ENCODE data around the gene FAM9B.
"Not testable (repeated sequence)": the region's sequence is repeated elsewhere in the genome, so short reads cannot be mapped to it uniquely, and the experiment has no call there.

FAM9B gene

DNA sequence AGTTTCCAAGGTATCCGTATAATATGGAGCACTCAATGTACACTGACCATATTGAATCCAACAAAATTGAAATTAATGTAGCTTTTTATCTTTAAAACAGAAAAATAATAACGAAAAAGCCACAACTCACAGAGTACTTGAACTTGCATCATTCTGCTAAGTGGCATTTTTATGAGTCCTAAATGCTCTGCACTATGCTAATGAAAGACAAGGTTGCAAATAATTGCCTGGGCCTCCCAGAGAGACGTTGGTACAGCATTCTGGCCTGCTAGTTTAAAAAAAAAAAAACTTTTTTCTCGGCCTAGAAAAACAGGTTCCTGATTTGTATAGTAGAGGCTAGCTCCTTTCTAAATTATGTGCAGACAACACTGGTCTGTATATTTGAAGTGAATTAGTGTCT is 4.3 kb upstream of the FAM9B start:
- H3K4me1 ChIP-seq (ENCODE audit: insufficient read depth, low read length): no peaks in the 10 kb centered on the region
- no peak overlapping the region for H3K27ac ChIP-seq (ENCODE audit: low read depth, low read length)
- no peak overlapping the region for H3K4me3 ChIP-seq (ENCODE audit: low read depth in 1 of 2, low read length in 2 of 2)
- no peak overlapping the region for H3K9ac ChIP-seq (ENCODE audit: low read length)
- no peaks in the 10 kb centered on the region for H3K36me3 ChIP-seq (ENCODE audit: insufficient read depth, low read length)
- no peaks in the 10 kb centered on the region for H3K9me3 ChIP-seq (ENCODE audit: low read length)
- no peaks in the 10 kb centered on the region for H3K27me3 ChIP-seq (ENCODE audit: control insufficient read depth in 1 of 2, insufficient read depth in 2 of 2, low read length in 2 of 2)

DNA sequence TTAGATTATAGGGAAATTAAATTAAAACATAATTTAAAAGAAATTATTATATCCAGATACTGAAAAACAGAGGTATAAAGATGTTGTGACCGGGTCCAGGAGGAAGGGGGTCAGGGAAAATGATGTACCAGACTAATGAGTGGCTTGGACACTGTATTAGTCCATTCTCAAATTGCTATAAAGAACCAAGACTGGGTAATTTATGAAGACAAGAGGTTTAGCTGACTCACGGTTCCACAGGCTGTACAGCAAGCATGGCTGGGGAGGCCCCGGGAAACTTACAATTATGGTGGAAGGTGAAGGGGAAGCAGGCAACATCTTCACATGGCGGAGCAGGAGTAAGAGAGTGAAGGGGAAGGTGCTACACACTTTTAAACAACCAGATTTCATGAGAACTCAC is 3.4 kb upstream of the FAM9B start:
- H3K27me3 ChIP-seq (ENCODE audit: control insufficient read depth in 1 of 2, insufficient read depth in 2 of 2, low read length in 2 of 2): no peaks in the 10 kb centered on the region
- H3K4me3 ChIP-seq (ENCODE audit: low read depth in 1 of 2, low read length in 2 of 2): no peak overlapping the region
- no peaks in the 10 kb centered on the region for H3K36me3 ChIP-seq (ENCODE audit: insufficient read depth, low read length)
- no peak overlapping the region for H3K27ac ChIP-seq (ENCODE audit: low read depth, low read length)
- H3K4me1 ChIP-seq (ENCODE audit: insufficient read depth, low read length): no peaks in the 10 kb centered on the region
- no peaks in the 10 kb centered on the region for H3K9me3 ChIP-seq (ENCODE audit: low read length)
- H3K9ac ChIP-seq (ENCODE audit: low read length): no peak overlapping the region

DNA sequence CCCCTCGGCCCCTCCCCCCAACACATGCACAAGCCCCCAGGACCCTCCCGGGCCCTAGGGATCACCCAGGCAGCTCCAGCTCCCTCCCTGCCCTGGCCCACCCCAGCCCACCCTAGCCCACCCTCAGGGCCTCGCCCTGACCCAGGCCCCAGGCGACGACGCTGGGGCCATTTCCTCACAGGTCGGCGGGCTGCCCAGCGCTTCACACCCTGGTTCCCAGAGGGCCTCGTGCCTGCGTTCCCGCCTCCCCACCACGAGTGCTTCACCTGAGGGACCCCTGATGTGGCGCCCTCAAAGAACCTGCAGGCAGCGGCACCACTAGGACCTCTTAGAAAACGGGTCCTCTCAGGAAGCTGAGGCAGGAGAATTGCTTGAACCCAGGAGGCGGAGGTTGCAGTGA is 341 bp downstream of the FAM9B start:
- H3K4me1 ChIP-seq (ENCODE audit: insufficient read depth, low read length): no peaks in the 10 kb centered on the region
- H3K9ac ChIP-seq (ENCODE audit: low read length): no peak overlapping the region
- H3K27me3 ChIP-seq (ENCODE audit: control insufficient read depth in 1 of 2, insufficient read depth in 2 of 2, low read length in 2 of 2): no peaks in the 10 kb centered on the region
- H3K9me3 ChIP-seq (ENCODE audit: low read length): no peaks in the 10 kb centered on the region
- H3K36me3 ChIP-seq (ENCODE audit: insufficient read depth, low read length): no peaks in the 10 kb centered on the region
- no peak overlapping the region for H3K4me3 ChIP-seq (ENCODE audit: low read depth in 1 of 2, low read length in 2 of 2)
- no peak overlapping the region for H3K27ac ChIP-seq (ENCODE audit: low read depth, low read length)

GRCh38 chrX:9033179-9033578 is 748 bp downstream of the FAM9B start:
- no peaks in the 10 kb centered on the region for H3K36me3 ChIP-seq (ENCODE audit: insufficient read depth, low read length)
- no peaks in the 10 kb centered on the region for H3K27me3 ChIP-seq (ENCODE audit: control insufficient read depth in 1 of 2, insufficient read depth in 2 of 2, low read length in 2 of 2)
- no peak overlapping the region for H3K9ac ChIP-seq (ENCODE audit: low read length)
- H3K9me3 ChIP-seq (ENCODE audit: low read length): no peaks in the 10 kb centered on the region
- no peak overlapping the region for H3K4me3 ChIP-seq (ENCODE audit: low read depth in 1 of 2, low read length in 2 of 2)
- H3K4me1 ChIP-seq (ENCODE audit: insufficient read depth, low read length): no peaks in the 10 kb centered on the region
- no peak overlapping the region for H3K27ac ChIP-seq (ENCODE audit: low read depth, low read length)

DNA sequence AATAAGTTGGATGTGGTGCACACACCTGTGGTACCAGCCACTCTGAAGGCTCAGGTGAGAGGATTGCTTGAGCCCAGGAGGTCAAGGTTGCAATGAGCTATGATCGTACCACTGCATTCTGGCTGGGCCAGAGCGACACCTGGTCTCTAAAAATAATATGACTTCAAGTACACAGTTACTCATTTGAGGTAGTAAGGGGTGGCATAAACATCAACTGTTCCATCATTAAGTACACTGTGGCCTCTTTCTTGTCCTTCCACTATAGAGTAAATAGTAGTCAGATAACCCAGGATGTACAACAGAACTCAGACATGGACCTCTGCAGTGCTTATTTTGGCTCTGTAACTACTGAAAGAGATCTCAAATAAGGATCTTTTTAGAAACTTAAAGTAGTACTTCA is 10.6 kb downstream of the FAM9B start:
- H3K36me3 ChIP-seq (ENCODE audit: insufficient read depth, low read length): no peaks in the 10 kb centered on the region
- H3K27ac ChIP-seq (ENCODE audit: low read depth, low read length): no peak overlapping the region
- H3K27me3 ChIP-seq (ENCODE audit: control insufficient read depth in 1 of 2, insufficient read depth in 2 of 2, low read length in 2 of 2): no peaks in the 10 kb centered on the region
- H3K4me3 ChIP-seq (ENCODE audit: low read depth in 1 of 2, low read length in 2 of 2): no peak overlapping the region
- H3K4me1 ChIP-seq (ENCODE audit: insufficient read depth, low read length): no peaks in the 10 kb centered on the region
- no peak overlapping the region for H3K9ac ChIP-seq (ENCODE audit: low read length)
- H3K9me3 ChIP-seq (ENCODE audit: low read length): no peaks in the 10 kb centered on the region

GRCh38 chrX:9019151-9019550 is 14.8 kb downstream of the FAM9B start:
- Histone ChIP-seq H3K27ac (ENCODE audit: low read depth, low read length) (no peak overlapping the region), H3K36me3 (ENCODE audit: insufficient read depth, low read length) (no peaks in the 10 kb centered on the region), H3K9me3 (ENCODE audit: low read length) (no peaks in the 10 kb centered on the region), H3K27me3 (ENCODE audit: control insufficient read depth in 1 of 2, insufficient read depth in 2 of 2, low read length in 2 of 2) (no peaks in the 10 kb centered on the region), H3K9ac (ENCODE audit: low read length) (no peak overlapping the region), H3K4me1 (ENCODE audit: insufficient read depth, low read length) (no peaks in the 10 kb centered on the region), H3K4me3 (ENCODE audit: low read depth in 1 of 2, low read length in 2 of 2) (no peak overlapping the region)

GRCh38 chrX:9018332-9018731 is 15.6 kb downstream of the FAM9B start:
- not testable (repeated sequence) for H3K9me3 ChIP-seq (ENCODE audit: low read length); H3K4me1 ChIP-seq (ENCODE audit: insufficient read depth, low read length); H3K27me3 ChIP-seq (ENCODE audit: control insufficient read depth in 1 of 2, insufficient read depth in 2 of 2, low read length in 2 of 2); H3K36me3 ChIP-seq (ENCODE audit: insufficient read depth, low read length); H3K27ac ChIP-seq (ENCODE audit: low read depth, low read length); H3K4me3 ChIP-seq (ENCODE audit: low read depth in 1 of 2, low read length in 2 of 2); H3K9ac ChIP-seq (ENCODE audit: low read length)

- Histone ChIP-seq H3K9ac (ENCODE audit: low read length) (no peak overlapping the region), H3K9me3 (ENCODE audit: low read length) (no peaks in the 10 kb centered on the region), H3K4me3 (ENCODE audit: low read depth in 1 of 2, low read length in 2 of 2) (no peak overlapping the region), H3K4me1 (ENCODE audit: insufficient read depth, low read length) (no peaks in the 10 kb centered on the region), H3K27ac (ENCODE audit: low read depth, low read length) (no peak overlapping the region), H3K36me3 (ENCODE audit: insufficient read depth, low read length) (no peaks in the 10 kb centered on the region), H3K27me3 (ENCODE audit: control insufficient read depth in 1 of 2, insufficient read depth in 2 of 2, low read length in 2 of 2) (no peaks in the 10 kb centered on the region)
These were observed 30.9 kb downstream of the FAM9B start for GRCh38 chrX:9003041-9003440.

DNA sequence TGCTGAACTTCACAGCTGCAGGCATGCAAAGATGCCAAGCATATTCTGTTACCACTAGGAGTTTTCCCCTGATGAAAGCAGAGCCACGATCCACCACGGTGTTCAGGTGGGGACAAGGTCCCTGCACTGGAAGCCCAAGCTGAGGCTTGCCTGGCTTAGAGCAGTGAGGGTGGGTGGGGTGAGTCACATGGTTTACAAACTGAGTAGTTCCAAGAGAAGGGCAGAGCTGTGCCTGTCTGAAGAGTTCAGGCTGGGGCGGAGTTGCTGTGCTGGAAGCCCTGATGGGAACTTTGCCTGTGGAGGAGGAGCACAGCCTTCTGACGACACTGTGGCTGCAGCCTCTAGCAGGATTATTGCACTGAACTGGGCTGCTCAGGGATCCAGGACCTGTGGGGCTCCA is 45.5 kb downstream of the FAM9B start:
- Histone ChIP-seq H3K27me3 (ENCODE audit: control insufficient read depth in 1 of 2, insufficient read depth in 2 of 2, low read length in 2 of 2) (no peaks in the 10 kb centered on the region), H3K36me3 (ENCODE audit: insufficient read depth, low read length) (no peaks in the 10 kb centered on the region), H3K9ac (ENCODE audit: low read length) (no peak overlapping the region), H3K4me3 (ENCODE audit: low read depth in 1 of 2, low read length in 2 of 2) (no peak overlapping the region), H3K27ac (ENCODE audit: low read depth, low read length) (no peak overlapping the region), H3K9me3 (ENCODE audit: low read length) (no peaks in the 10 kb centered on the region), H3K4me1 (ENCODE audit: insufficient read depth, low read length) (no peaks in the 10 kb centered on the region)

DNA sequence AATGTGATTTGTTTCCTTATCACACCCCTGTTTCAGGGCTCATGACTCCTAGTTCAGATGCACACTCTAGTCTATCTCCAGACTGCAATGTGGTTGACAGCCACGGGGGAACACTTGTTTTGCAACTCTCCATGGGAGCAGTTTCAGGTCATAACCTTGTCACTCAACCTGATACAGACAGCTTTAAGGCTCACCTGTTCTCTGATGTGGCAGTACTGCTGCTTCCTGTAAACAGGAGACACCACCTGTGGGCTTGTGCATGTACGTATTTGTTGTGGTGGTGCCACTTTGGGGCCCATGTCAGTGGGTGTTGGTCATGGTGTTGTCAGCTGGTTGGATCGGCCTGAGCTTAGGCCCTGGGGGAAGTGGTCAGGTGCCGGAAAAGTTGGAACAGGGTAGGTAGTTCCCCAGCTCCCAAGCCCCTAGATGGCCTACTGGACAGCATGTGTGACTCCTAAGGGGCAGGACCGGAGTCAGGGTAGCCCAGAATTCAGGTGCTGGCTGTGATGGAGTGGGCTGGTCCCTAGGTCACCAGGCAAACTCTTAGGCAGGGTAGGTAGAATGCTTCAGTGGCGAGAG is 46.2 kb downstream of the FAM9B start:
- Histone ChIP-seq H3K9me3 (ENCODE audit: low read length) (no peaks in the 10 kb centered on the region), H3K4me3 (ENCODE audit: low read depth in 1 of 2, low read length in 2 of 2) (no peak overlapping the region), H3K9ac (ENCODE audit: low read length) (no peak overlapping the region), H3K4me1 (ENCODE audit: insufficient read depth, low read length) (no peaks in the 10 kb centered on the region), H3K36me3 (ENCODE audit: insufficient read depth, low read length) (no peaks in the 10 kb centered on the region), H3K27ac (ENCODE audit: low read depth, low read length) (no peak overlapping the region), H3K27me3 (ENCODE audit: control insufficient read depth in 1 of 2, insufficient read depth in 2 of 2, low read length in 2 of 2) (no peaks in the 10 kb centered on the region)

DNA sequence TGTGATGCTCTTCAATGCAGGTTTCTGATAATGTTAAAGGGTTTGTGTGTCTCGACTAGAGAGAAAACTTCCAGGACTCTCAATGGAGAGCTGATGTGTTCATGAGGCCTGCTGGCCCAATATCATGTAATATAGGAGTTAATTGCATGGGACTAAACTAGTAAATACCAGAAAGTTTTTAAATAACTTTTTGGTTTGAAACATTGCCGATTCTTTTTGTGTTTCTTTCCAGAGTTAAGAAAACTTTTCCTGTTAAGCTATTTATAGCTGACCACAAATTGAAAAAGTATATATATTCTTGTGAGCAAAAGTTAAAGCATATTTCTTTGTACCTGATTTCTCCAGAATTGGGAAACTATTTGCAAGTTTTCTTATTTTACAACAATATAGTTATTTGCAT is 49.7 kb downstream of the FAM9B start:
- H3K36me3 ChIP-seq (ENCODE audit: insufficient read depth, low read length): no peaks in the 10 kb centered on the region
- H3K4me1 ChIP-seq (ENCODE audit: insufficient read depth, low read length): no peaks in the 10 kb centered on the region
- no peak overlapping the region for H3K27ac ChIP-seq (ENCODE audit: low read depth, low read length)
- no peaks in the 10 kb centered on the region for H3K9me3 ChIP-seq (ENCODE audit: low read length)
- no peaks in the 10 kb centered on the region for H3K27me3 ChIP-seq (ENCODE audit: control insufficient read depth in 1 of 2, insufficient read depth in 2 of 2, low read length in 2 of 2)
- no peak overlapping the region for H3K4me3 ChIP-seq (ENCODE audit: low read depth in 1 of 2, low read length in 2 of 2)
- H3K9ac ChIP-seq (ENCODE audit: low read length): no peak overlapping the region

GRCh38 chrX:8981723-8982122 is 52.2 kb downstream of the FAM9B start:
- no peaks in the 10 kb centered on the region for H3K4me1 ChIP-seq (ENCODE audit: insufficient read depth, low read length)
- H3K27ac ChIP-seq (ENCODE audit: low read depth, low read length): no peak overlapping the region
- H3K9ac ChIP-seq (ENCODE audit: low read length): no peak overlapping the region
- H3K27me3 ChIP-seq (ENCODE audit: control insufficient read depth in 1 of 2, insufficient read depth in 2 of 2, low read length in 2 of 2): no peaks in the 10 kb centered on the region
- no peaks in the 10 kb centered on the region for H3K9me3 ChIP-seq (ENCODE audit: low read length)
- H3K36me3 ChIP-seq (ENCODE audit: insufficient read depth, low read length): no peaks in the 10 kb centered on the region
- no peak overlapping the region for H3K4me3 ChIP-seq (ENCODE audit: low read depth in 1 of 2, low read length in 2 of 2)

Measured in muscle layer of colon (tissue), 2 donors.